Epithelial cell of prostate (primary cell): Measurements from ENCODE around the gene TBC1D14.

Source experiments
- DNase-seq: peaks from one replicate; pipeline ENCODE4 v3.0.0-alpha.2; 2011; ENCODE audit warnings: low read depth, low spot score
- H3K27ac ChIP-seq: fragments of 450-650 bp; 2 replicates; pipeline ENCODE4 v1.5.1; 2017; ENCODE audit warnings: mild to moderate bottlenecking

The TBC1D14 gene

GRCh38 chr4:6925357-6925836 is 15.8 kb downstream of the TBC1D14 start:
- DNase-seq: no peak
- H3K27ac ChIP-seq: no peak overlapping the region

GRCh38 chr4:6926081-6926480 is 16.5 kb downstream of the TBC1D14 start:
- no peak for DNase-seq
- H3K27ac ChIP-seq: no peak overlapping the region

- H3K27ac ChIP-seq: no peak overlapping the region
- no peak for DNase-seq
These were observed 17.3 kb downstream of the TBC1D14 start for GRCh38 chr4:6926681-6927478.

- no peak overlapping the region for H3K27ac ChIP-seq
- no peak for DNase-seq
These were observed 18.5 kb downstream of the TBC1D14 start for GRCh38 chr4:6928081-6928480.

DNA sequence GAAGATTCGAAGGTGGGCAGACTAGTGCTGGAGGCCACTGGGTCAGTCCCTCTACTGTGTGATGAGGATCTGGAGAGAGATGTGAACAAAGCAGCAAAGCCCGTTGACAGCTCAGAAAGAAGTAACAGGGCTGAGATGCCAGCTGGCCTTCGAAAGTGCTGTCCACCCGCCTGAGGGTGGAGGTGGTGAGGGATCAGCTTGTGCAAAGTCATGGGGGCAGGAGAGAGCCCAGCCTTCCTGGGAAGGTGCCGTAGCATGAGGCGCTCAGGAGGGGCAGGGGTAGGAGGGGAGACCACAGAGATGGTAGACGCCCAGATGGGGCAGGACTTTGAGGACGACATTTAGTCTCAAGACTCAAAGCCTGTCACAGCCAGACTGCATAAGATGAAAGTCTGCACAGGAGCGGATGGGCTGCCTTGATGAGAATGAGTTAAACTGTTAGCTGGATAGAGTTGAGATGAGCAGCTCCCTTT is 19.7 kb downstream of the TBC1D14 start:
- no peak overlapping the region for H3K27ac ChIP-seq
- no peak for DNase-seq

- DNase-seq: no peak
- no peak overlapping the region for H3K27ac ChIP-seq
These were observed 20.3 kb downstream of the TBC1D14 start for GRCh38 chr4:6929812-6930464.

DNA sequence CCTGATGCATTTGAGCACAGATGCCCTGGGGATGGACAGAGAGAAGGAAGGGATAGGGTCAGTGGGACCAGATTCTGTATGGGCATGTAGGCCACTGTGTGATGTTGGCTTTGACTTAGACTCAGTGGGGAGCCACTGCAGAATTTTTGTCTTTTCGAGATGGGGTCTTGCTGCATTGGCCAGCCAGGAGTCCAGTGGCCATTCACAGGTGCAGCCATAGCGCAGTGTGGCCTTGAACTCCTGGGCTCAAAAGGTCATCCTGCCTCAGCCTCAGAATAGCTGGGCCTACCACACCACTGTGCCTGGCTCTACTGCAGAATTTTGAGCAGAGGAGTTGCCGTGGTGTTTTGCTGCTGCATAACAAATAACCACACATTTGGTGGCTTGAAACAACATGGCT is 22.8 kb downstream of the TBC1D14 start:
- H3K27ac ChIP-seq: no peak overlapping the region
- no peak for DNase-seq

DNA sequence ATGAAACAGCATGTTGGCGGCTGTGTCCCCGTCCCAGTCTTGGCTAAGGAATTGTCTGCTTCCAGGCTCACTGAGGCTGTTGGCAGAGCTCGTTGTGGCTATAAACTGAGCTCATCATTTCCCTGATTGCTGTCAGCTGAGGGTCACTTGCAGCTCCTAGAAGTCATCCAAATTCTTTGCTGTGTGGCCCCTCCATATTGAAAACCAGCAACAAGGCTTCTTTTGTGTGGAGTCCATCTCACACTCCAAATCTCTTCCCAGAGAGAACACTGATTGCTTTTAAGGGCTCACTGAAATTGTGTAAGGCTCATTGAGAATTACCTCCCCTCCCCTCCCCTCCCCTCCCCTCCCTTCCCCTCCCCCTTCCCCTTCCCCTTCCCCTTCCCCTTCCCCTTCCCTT is 23.3 kb downstream of the TBC1D14 start:
- no peak for DNase-seq
- no peak overlapping the region for H3K27ac ChIP-seq

DNA sequence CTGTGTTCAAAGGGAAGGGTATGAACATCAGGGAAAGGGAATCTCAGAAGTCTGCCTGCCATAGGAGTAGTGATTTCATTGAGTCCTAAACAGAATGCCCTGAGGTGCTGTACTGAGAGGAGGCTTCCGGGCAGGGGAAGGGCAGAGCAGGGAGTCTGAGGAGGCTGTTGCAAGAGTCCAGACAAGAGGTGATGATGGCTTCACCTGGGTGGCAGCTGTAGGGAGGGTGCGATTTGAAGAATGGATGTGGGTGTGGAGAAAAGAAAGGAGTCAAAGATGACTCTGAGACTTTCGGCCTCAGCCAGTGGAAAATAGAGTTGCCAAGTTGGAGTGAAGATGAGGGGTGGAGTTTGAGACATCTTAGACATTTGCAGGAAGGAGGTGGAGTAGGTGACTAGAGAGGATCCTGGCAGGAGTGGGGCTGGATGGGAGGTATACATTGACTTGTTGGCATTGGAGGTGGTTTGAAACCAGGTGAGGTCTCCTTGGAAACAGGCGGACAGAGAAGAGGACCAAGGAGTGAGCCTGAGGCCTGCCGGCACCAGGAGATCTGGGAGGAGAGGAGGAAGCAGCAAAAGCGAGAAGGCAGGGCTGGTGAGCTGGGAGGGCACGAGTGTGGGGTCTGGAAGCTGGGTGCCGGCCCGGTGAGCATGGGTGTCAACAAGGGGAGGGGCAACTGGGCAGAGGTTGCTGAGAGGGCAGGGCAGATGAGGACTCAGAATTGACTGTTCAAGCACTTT is 24.2 kb downstream of the TBC1D14 start:
- no peak overlapping the region for H3K27ac ChIP-seq
- DNase-seq: no peak

DNA sequence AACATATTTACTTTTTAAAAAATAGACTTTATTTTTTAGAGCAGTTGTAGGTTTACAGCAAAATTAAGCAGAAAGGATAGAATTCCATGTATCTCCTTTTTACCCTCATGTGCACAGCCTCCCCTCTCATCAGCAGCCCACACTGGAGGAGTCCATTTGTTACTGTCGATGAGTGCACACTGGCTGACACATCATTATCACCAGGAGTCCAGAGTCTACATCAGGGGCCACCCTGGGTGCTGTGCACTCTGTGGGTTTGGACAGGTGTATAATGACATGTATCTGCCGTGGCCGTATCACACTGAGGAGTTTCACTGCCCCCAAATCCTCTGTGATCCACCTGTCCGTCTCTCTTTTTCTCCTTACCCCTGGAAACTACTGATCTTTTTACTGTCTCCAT is 26.3 kb downstream of the TBC1D14 start:
- no peak for DNase-seq
- H3K27ac ChIP-seq: no peak overlapping the region

GRCh38 chr4:6937201-6937600 is 27.6 kb downstream of the TBC1D14 start:
- no peak for DNase-seq
- no peak overlapping the region for H3K27ac ChIP-seq

GRCh38 chr4:6937754-6938153 is 28.1 kb downstream of the TBC1D14 start:
- no peak overlapping the region for H3K27ac ChIP-seq
- DNase-seq: no peak

DNA sequence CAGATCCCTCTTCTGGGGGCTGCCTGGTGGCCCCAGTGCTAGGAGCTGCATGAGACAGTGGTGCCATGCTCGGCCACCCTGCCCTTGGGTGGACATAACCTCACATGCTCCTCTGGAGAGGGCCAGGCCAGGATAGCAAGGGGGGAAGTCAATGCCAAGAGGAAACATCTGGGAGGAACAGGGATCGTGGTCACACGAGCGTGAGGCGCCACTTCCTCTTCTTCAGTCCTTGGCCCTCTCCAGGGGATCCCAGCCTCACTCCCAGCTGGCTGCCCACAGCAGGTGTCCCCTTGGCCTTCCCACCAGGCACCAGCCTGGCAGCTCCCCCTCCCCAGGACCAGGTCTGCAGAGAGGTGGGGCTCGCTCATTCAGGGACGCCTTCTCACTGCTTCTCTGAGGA is 28.6 kb downstream of the TBC1D14 start:
- no peak overlapping the region for H3K27ac ChIP-seq
- DNase-seq: no peak

- no peak overlapping the region for H3K27ac ChIP-seq
- no peak for DNase-seq
These were observed 29.1 kb downstream of the TBC1D14 start for GRCh38 chr4:6938647-6939271.

DNA sequence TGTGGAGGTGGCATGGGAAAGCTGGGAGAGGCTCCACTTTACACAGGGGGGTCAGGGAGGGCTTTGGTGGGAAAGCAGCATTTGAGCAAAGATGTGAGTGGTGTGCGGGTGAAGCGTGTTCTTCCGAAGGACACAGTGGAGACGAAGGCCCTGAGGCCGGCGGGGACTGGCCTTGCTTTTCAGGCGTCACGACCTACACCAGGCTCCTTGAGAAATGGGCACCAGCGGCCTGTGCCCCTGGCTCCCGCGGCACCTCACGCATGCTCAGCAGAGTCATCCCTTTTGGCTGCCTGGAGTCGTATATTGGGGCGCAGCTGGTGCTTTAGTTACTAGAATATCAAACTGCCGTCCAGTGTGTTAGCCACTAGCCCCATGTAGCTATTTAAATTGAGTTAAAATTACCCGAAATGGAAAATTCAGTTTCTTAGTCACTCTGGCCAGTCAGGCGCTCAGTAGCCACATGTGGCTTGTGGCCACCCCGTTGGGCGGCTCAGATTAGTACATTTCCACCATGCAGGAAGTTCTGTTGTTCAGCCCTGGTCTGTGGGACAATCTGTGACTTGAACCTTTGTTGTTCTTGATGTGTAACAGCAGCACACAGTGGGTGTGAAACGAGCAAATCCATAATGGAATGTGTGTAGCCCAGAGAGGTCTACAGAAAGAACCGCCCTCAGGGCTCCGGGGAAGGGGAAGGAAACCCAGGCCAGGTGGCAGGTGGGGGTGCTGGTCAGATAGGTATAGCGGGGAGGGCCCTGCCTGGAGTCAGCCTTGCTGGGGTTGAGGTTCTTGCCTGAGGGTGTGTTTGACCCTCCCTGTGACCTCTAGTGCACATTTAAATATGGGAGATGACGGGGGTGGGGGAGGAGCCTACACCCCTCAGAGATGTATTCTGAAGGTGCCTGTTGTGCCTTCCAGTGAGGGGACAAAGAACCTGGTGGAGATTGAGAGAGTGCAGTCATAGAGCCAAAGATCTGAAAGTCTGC is 30.4 kb downstream of the TBC1D14 start:
- H3K27ac ChIP-seq: no peak overlapping the region
- no peak for DNase-seq

DNA sequence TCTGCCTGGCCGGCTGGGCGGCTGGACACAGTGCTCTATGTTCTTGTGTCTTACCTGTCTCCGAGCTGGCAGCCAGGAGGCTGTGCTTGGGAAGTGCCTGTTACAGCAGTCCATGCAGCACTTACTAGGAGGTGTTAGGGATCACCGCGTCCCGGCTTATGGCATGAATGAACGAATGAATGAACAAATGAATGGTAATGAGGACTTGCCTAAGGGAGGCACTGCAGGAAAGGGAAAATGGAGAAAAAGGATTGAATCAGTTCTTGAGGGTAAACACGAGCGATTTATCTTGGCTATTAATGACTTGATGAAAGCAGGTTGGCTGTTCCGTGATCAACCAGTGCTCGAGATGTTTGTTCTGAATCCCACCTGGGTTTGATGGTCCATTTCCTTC is 31.1 kb downstream of the TBC1D14 start:
- H3K27ac ChIP-seq: peak overlapping the region; percentile 83
- no peak for DNase-seq

- peak overlapping the region; percentile 83 for H3K27ac ChIP-seq
- DNase-seq: no peak
These were observed 32.2 kb downstream of the TBC1D14 start for GRCh38 chr4:6941796-6942195.

- H3K27ac ChIP-seq: peak overlapping the region; percentile 83
- peak; percentile 63 for DNase-seq
These were observed 32.7 kb downstream of the TBC1D14 start for GRCh38 chr4:6942238-6942800.
